ENCODE data around the gene DPPA2. TPM values are rescaled to one million over a fixed set of nuclear protein-coding genes. Genes with fewer than 3 reads are reported as not detected.

Gene DPPA2
- total and polyA plus RNA-seq, 2 of the 8 experiments (the other 6 are each of a cell fraction or from before 2014, with no cell fraction given) = 7.8 to 12.6 TPM

GRCh38 chr3:109331692-109332091 lies 15.4 kb upstream of the DPPA2 start:
- H3K79me1 ChIP-seq (ENCODE audit: low read depth, low read length) = no peaks in the 10 kb centered on the region; the same call in 1 of the 2 replicates
- no peaks in the 10 kb centered on the region for H3K9me3 ChIP-seq (ENCODE audit: insufficient read depth in 2 of 2, low read depth in 1 of 2, low read length in 1 of 2)
- H2BK12ac ChIP-seq (ENCODE audit: low read depth, low read length) = no peak overlapping the region
- no peak for TF ChIP-seq NRF1 (IDR thresholded peaks at IDR 0.05; ENCODE audit: low read depth, low read length)
- no peak for TF ChIP-seq KDM4A (IDR thresholded peaks at IDR 0.05; ENCODE audit: low read depth, low read length, severe bottlenecking)
- TF ChIP-seq RAD21 (IDR thresholded peaks at IDR 0.05 in 1 of 2, conservative IDR thresholded peaks at IDR 0.05 in 1 of 2; ENCODE audit: low read depth in 2 of 2, low read length in 2 of 2) = no peak
- no peak for TF ChIP-seq CTBP2 (IDR thresholded peaks at IDR 0.05; ENCODE audit: borderline replicate concordance, insufficient read depth, insufficient read length, low read length)
- 0 out of 3 replicates have a peak, but pooled peaks of 1 of the 2 experiments have one; percentile 24 for TF ChIP-seq POLR2A (IDR thresholded peaks at IDR 0.05; ENCODE audit: control extremely low read depth in 1 of 2, low read depth in 2 of 2, low read length in 2 of 2)
- no peak for TF ChIP-seq SAP30 (IDR thresholded peaks at IDR 0.05; ENCODE audit: insufficient read depth, insufficient replicate concordance, low read length)
- TF ChIP-seq E2F6 (IDR thresholded peaks at IDR 0.05) = no peak
- TF ChIP-seq GTF2F1 (IDR thresholded peaks at IDR 0.05; ENCODE audit: borderline replicate concordance, low read depth, low read length) = no peak
- TF ChIP-seq ASH2L (IDR thresholded peaks at IDR 0.05; ENCODE audit: low read length) = no peak
- H2AFZ ChIP-seq (ENCODE audit: low read length) = no peak overlapping the region
- H3K36me3 ChIP-seq (ENCODE audit: control insufficient read depth in 2 of 4, insufficient read depth in 4 of 4, low read length in 3 of 4) = peaks cover 35 to 100% (median 71%) of the 10 kb centered on the region in 4 experiments
- FAIRE-seq (no peak), DNase-seq (ENCODE audit: low read depth in 1 of 2, low spot score in 2 of 2) (no peak)
- H2AK5ac ChIP-seq (ENCODE audit: low read depth, low read length) = no peak overlapping the region
- H4K8ac ChIP-seq (ENCODE audit: extremely low read depth, insufficient read depth, low read length) = no peak overlapping the region
- H2BK15ac ChIP-seq (ENCODE audit: low read length) = no peak overlapping the region
- peaks cover 7 to 11% (median 8%) of the 10 kb centered on the region in 4 experiments; a peak in 6 of 7 replicates for H3K4me1 ChIP-seq (replicated peaks in 1 of 4; ENCODE audit: control insufficient read depth in 3 of 4, insufficient read depth in 4 of 4, low read length in 3 of 4)
- ChIA-PET POLR2A (ENCODE audit: partially characterized antibody) (interaction anchor here (0.8 to 37.7 kb wide), 9 partner anchors 2 to 136 kb away, joined by 3 to 681 read pairs (median 8); partner anchors contain the start of genes DPPA2 and DPPA4), CTCF (ENCODE audit: partially characterized antibody) (interaction anchor here (0.5 to 3.8 kb wide), 9 partner anchors 14 to 615 kb away, joined by 3 to 11 read pairs (median 4); no protein-coding TSS in a partner anchor)
- H2BK120ac ChIP-seq (replicated peaks; ENCODE audit: low read depth, low read length) = no peak overlapping the region
- no peak overlapping the region for H3K9ac ChIP-seq (replicated peaks in 1 of 4; ENCODE audit: extremely low read depth in 1 of 4, low read depth in 3 of 4, low read length in 3 of 4)
- no peak overlapping the region for H2BK20ac ChIP-seq (ENCODE audit: low read length)
- H3K27ac ChIP-seq (ENCODE audit: low read depth, low read length) = no peak overlapping the region
- no peak overlapping the region for H4K5ac ChIP-seq (ENCODE audit: insufficient read length, low read depth, low read length)
- no peak overlapping the region for H3K4ac ChIP-seq (replicated peaks; ENCODE audit: insufficient read length, low read depth, low read length)
- H2BK5ac ChIP-seq (ENCODE audit: low read depth, low read length) = no peak overlapping the region
- H3K27me3 ChIP-seq (replicated peaks in 1 of 4; ENCODE audit: control insufficient read depth in 3 of 4, extremely low read depth in 1 of 4, insufficient read depth in 3 of 4, low read length in 3 of 4) = no peaks in the 10 kb centered on the region
- H3K14ac ChIP-seq (ENCODE audit: insufficient read length) = no peak overlapping the region
- peaks cover 13% of the 10 kb centered on the region for H3K23me2 ChIP-seq (ENCODE audit: low read depth, low read length)
- peak overlapping the region in 2 of 4 experiments; percentile 2 to 95; a peak in 3 of 8 replicates for H3K4me3 ChIP-seq (ENCODE audit: extremely low read depth in 1 of 4, insufficient read depth in 2 of 4, low read depth in 3 of 4, low read length in 4 of 4)
- no peak overlapping the region for H3K18ac ChIP-seq (ENCODE audit: extremely low read depth, low read length)
- H3K23ac ChIP-seq (ENCODE audit: insufficient read length) = no peak overlapping the region
- H3K56ac ChIP-seq (replicated peaks; ENCODE audit: insufficient read length, low read depth, low read length) = no peak overlapping the region
- no peak overlapping the region for H4K91ac ChIP-seq (replicated peaks; ENCODE audit: insufficient read length, low read length)
- H3K79me2 ChIP-seq (ENCODE audit: control insufficient read depth in 1 of 2, insufficient read depth in 2 of 2, low read length in 2 of 2) = peaks cover 41 to 84% of the 10 kb centered on the region in 2 experiments
- 84% methylated on average over 5 of the region's 5 CpGs; no CpG with 5 or more reads in 1 of the 2 experiments for WGBS, 2 experiments (ENCODE audit: extremely low coverage in 1 of 2, insufficient coverage in 1 of 2, insufficient read length in 1 of 2, insufficient replicate concordance in 2 of 2, low coverage in 1 of 2, low lambda C conversion rate in 2 of 2, missing lambda C conversion rate in 1 of 2)
- peak overlapping the region; percentile 88 to 100 for H3K4me2 ChIP-seq (ENCODE audit: insufficient read depth in 1 of 2, low read depth in 2 of 2, low read length in 2 of 2)
- H4K20me1 ChIP-seq (replicated peaks in 1 of 2; ENCODE audit: control insufficient read depth in 1 of 2, insufficient read depth in 2 of 2, low read length in 2 of 2) = peaks cover 36 to 52% of the 10 kb centered on the region in 2 experiments
